ENCODE results near the gene MYRIP. TPM values are rescaled to one million over a fixed set of nuclear protein-coding genes. Genes with fewer than 3 reads are reported as not detected.

Gene MYRIP
- total RNA-seq, 1 donor from 2014 or later = 1.2 TPM

- ATAC-seq = no peak
Measured at GRCh38 chr3:40242216-40242615, 432.8 kb downstream of the MYRIP start.

DNA sequence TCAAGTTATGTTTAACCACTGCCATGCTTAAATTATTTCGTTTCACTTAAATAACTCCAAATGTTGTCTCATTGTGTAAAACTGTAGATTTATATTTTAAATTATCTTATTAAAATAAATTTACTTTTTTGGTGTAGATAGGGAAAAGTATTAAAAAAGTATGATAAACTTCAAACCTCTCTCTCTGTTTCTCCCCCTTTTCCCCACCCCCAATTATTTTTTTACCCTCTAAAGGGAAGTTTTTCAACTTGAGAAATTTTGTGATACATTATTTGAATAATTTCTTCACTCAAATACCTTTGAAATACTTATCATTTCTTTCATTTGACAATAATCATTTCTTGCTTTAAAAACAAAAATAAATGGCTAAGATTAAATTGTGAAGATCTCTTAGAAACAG is 433.2 kb downstream of the MYRIP start:
- ATAC-seq = no peak

DNA sequence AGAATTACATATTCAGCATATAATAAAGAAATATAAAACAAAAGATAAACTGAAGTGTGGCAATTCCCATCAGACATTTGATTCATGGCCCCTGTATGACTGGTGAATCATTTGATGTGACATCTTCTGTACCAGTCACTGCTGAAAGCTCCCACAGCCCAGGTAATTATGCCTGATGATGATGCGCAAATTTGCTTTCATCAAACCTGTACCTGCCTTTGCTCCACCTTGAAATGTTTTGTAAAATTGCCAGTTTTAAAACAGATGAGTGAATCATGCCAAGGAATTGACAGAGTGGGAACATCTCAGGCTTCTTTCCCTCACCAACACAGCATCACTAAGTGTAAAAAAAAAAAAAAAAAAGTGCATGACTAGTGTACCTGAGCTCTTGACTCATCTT is 433.6 kb downstream of the MYRIP start:
- peak; percentile 49 for ATAC-seq

GRCh38 chr3:40247714-40248454 is 438.5 kb downstream of the MYRIP start:
- ATAC-seq = no peak

GRCh38 chr3:40248591-40248990 is 439.2 kb downstream of the MYRIP start:
- no peak for ATAC-seq

DNA sequence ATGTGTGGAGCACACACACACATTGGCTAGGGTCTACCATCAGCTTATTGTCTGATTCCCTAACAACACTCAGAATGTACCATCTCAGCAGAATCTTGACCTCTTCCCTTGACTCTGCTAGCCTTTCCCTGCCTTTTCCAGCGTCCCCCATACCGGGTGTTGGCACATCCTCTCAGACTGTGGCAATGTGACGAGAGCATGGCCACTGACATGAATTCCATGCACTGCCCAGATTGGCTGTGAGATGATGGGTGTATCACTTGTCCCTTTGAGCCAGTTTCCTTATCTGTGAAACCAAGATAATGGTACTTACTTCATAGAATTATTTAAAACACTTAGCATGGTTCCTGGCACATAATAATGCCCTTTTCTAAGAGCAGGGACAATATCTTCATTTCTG is 439.8 kb downstream of the MYRIP start:
- no peak for ATAC-seq

DNA sequence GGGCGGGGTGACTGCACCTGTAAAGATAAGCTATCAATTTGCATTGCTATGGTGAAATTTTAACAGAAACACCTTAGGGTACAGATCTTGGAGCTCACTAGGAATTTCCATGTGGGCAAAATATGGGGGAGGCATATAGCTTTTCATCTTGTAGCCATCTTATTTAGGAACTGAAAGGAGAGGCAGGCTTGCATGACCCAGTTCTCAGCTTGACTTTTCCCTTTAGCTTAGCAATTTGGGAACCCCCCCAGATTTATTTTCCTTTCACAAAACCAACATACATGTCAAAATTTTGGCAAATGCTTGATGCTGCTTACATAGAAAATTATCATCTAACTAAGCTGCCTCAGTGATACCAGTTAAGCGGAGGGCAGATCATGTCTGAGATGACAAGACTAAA is 445.1 kb downstream of the MYRIP start:
- ATAC-seq = no peak

GRCh38 chr3:40254891-40255290 is 445.5 kb downstream of the MYRIP start:
- ATAC-seq = no peak

DNA sequence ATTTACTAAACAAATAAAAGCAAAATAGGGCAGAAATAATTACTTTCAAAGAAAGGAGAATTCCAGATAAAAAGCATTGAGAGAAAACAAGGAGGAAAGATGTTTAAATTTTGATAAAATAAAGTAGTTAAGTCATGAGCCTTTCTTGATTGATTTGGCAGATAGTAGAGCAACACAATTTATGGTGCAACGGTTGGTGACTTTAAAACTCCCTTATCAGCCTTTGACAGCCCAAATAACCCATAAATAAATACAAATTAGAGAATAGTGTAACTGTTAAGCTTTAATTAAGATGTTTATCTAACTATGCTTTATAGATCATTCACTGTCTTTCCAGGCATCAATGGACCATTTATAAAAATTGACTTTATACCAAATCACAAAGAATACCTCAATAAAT is 446.1 kb downstream of the MYRIP start:
- ATAC-seq = no peak

DNA sequence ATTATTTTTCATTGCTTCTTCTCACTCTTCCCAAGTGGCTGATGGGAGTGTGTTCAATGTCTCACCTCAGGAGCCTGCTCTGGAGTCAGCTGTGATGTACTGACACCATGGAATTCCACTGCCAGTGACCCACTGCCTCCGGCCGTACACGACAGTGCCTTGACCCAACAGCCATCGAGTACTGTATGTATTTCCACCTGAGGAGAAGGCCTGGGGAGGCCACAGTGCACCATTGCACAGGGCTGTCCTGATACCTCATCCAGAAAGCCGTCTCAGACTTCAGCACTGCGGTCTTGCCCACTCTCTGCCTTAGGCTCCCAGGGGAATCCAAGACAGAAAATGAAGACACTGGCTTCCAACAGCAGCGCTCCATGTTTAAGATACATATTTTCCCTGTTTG is 448.7 kb downstream of the MYRIP start:
- ATAC-seq = no peak

- ATAC-seq = peak; percentile 77
Measured at GRCh38 chr3:40258555-40258954, 449.1 kb downstream of the MYRIP start.

DNA sequence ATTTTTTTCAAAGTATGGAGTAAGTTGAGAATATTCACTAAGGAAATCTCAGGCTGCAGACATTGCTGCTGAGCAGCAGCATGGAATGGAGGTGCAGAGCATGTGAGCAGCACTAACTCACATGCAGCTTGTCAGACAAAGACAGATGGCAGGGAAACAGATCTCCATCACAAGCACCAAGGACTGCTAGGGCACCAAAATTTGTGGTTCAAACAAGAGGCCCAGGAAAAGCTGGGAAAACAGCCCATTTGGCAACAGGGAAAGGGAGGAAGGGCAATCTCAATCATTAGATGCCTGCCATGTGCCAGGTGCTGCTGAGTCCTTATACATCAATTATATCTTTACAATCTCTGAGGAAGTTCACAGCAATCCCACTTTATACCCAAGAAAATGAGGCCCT is 452.9 kb downstream of the MYRIP start:
- ATAC-seq = no peak

DNA sequence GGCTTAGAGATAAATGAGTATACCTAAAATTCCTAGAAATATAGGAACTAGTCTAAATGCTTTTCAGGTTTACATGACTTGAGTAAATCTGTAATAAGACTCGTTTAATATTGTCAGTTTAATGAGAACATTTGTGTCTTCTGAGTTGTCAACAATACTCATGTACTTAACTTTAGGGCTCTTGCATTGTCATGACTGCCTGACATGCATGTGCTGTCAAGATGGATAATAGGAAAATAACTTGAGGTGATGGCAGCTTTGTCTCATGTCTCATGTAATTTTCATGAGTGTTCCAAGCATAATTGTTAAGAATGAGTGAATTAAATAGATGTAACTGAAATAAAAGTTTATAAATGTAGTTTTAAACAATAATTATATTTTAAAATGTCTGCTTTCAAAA is 455.0 kb downstream of the MYRIP start:
- no peak for ATAC-seq

DNA sequence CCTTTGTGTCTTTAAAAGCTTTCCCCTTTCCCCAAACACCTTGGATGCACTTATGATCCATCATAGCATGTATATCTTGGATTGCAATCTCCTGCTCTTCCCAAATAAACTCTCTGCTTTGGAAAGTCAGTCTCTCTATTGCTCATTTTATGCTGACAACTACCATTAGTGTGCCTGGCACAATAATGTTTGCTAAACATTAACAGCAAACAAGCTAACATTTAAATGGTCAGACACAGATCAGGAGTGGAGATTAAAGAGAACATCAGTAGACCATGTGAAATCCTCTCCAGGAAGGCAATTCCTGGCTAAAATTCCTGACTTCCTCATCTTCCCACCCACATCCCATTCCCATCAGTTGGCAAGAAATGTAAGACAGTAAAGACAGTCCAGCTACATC is 455.8 kb downstream of the MYRIP start:
- ATAC-seq = no peak

DNA sequence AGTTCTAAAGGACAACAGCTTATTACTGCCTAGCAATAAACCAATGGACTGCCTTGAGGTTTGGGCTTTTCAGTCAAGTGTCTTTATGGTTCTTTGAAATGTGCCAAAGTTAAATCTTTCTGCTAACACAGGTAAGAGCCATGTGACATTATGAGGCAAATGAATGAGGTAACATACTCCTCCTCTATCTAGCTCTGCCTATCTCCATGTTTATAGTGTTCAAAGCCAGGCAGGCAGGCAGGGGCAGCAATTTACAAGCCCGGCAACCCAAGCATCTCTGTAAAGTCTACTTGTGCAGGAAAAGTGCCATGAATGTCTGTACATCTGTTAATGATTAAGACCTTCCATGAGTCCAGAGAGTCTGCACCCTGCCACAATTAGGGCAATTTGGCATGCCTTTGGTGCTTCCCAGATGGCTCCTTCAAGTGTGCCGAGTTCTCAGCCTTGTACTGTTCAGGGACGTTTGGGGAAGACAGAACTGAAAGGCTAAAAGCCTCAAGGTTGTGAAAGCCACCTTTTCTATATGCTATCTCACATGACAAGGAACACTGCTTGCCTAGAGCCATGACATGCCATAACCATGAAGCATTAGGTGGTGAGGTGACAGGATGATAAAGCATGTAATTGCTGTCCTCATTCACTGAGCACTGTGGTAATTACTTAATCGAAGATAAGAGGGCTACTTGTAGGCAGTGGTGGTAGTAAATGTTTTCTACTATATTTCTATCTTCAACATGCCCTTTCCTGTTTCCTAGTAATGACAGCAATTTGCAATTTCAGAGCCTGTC is 458.7 kb downstream of the MYRIP start:
- no peak for ATAC-seq

GRCh38 chr3:40268802-40269524 is 459.6 kb downstream of the MYRIP start:
- no peak for ATAC-seq

GRCh38 chr3:40278791-40279190 is 469.4 kb downstream of the MYRIP start:
- no peak for ATAC-seq

DNA sequence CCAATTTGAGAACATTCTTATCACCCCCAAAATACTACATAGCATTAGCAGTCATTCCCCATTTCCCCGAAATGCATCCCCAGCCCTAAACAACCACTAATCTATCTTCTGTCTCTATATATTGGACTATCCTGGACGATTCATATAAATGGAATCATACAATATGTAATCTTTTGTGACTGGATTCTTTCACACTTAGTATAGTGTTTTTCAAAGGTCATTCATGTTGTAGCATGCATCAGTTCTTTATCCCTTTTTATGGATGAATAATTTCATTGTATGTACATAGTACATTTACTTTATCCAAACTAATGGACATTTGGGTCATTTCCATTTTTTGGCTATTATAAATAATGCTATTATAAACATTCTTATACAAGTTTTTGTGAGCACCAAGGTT is 472.6 kb downstream of the MYRIP start:
- ATAC-seq = no peak

- ATAC-seq = peak; percentile 67
Measured at GRCh38 chr3:40283057-40283456, 473.6 kb downstream of the MYRIP start.

GRCh38 chr3:40287248-40287647 is 477.8 kb downstream of the MYRIP start:
- no peak for ATAC-seq

DNA sequence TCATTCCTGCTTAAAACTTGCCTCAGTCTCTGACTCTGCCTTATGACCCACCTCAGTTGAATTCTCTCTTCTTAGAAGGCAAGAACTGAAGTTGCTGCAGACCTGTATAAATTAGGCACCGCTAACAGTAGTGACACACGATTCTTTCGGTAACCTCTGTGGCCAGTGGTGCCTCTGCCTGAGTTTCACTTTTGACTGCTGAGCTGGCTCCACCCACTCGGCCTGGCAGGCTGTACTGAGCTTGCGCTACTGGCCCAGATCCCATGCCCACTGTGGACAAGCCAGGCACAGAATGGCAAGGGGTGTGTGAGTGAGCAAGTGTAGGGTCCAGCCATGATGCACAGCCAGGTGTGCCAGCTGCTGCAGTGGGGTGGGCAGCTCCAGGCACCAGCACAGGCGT is 481.0 kb downstream of the MYRIP start:
- ATAC-seq = peak; percentile 26

DNA sequence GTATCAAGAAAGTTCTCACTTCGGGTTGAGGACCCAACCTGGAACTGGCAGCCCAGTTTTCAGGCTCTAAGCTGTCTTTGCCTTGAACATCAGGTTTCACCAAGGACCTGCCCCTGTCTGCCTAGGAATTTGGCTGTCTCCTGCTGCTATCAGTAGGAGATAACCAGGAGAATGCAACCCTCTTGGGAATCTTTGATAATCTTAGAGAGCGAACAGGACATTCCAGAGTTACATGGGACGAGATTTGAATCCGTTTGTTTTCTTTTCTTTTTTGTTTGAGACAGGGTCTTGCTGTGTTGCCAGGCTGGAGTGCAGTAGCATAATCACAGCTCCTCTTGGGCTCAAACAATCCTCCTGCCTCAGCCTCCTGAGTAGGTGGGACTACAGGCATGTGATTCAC is 482.1 kb downstream of the MYRIP start:
- ATAC-seq = no peak

- ATAC-seq = no peak
Measured at GRCh38 chr3:40292637-40293349, 483.4 kb downstream of the MYRIP start.
